A673 (cell line): Measurements from ENCODE around the gene KNDC1. TPM values are rescaled to one million over a fixed set of nuclear protein-coding genes. Genes with fewer than 3 reads are reported as not detected.

Experiments used
- BruUV-seq: library from RNA; stranded (reverse); fragments of 400-500 nt; replicated peaks from 2 replicates; lab custom pipeline; 2021; lab: Mats Ljungman, UMichigan
- CTCF ChIA-PET: fragments of 300-600 bp; sonication (Branson Sonifier 250); formaldehyde crosslinking; loops from one replicate; lab custom pipeline; 2022; ENCODE audit warnings: antibody characterized with exemption; lab: Charles Lee
- POLR2A ChIA-PET: fragments of 300-600 bp; sonication (Branson Sonifier 250); formaldehyde crosslinking; loops from one replicate; lab custom pipeline; 2022; ENCODE audit warnings: antibody characterized with exemption; ENCODE audit not compliant: low non-redundant PET; lab: Charles Lee
- DNase-seq: peaks from one replicate; pipeline ENCODE4 v3.0.0-alpha.2; 2015; ENCODE audit warnings: low spot score
- H3K27ac ChIP-seq: fragments of 200-600 bp; sonication (generic); 2 replicates; pipeline ENCODE4 v1.5.1; 2016; ENCODE audit warnings: mixed run types, low read depth, mild to moderate bottlenecking, mixed read lengths, antibody characterized with exemption, low read length; ENCODE audit not compliant: poor library complexity, severe bottlenecking
- H3K27me3 ChIP-seq: fragments of 200-600 bp; sonication (generic); replicated peaks from 2 replicates; pipeline ENCODE4 v1.6.1; 2017; ENCODE audit warnings: mixed run types, low read depth, mild to moderate bottlenecking, mixed read lengths, antibody characterized with exemption, low read length; ENCODE audit not compliant: insufficient read depth, poor library complexity
- H3K36me3 ChIP-seq: fragments of 200-600 bp; sonication (generic); 2 replicates; pipeline ENCODE4 v1.6.1; 2016; ENCODE audit warnings: mixed run types, mild to moderate bottlenecking, mixed read lengths, antibody characterized with exemption, low read length; ENCODE audit not compliant: insufficient read depth, poor library complexity, severe bottlenecking
- H3K4me1 ChIP-seq: fragments of 200-600 bp; sonication (generic); 2 replicates; pipeline ENCODE4 v1.6.1; 2017; ENCODE audit warnings: mixed run types, mild to moderate bottlenecking, mixed read lengths, antibody characterized with exemption, low read length; ENCODE audit not compliant: insufficient read depth, poor library complexity, severe bottlenecking
- H3K4me3 ChIP-seq: fragments of 200-600 bp; sonication (generic); 2 replicates; pipeline ENCODE4 v1.5.1; 2016; ENCODE audit warnings: low read depth, mixed run types, mild to moderate bottlenecking, mixed read lengths, low read length; ENCODE audit not compliant: poor library complexity, severe bottlenecking
- H3K9me3 ChIP-seq: fragments of 200-600 bp; sonication (generic); 2 replicates; pipeline ENCODE4 v1.6.1; 2016; ENCODE audit warnings: mixed run types, low read depth, mild to moderate bottlenecking, mixed read lengths, antibody characterized with exemption, low read length; ENCODE audit not compliant: poor library complexity, severe bottlenecking
- CTCF ChIP-seq: fragments of 300-800, 200-600 bp; sonication (generic); conservative IDR thresholded peaks from 2 replicates; pipeline ENCODE4 v1.5.1; 2017; ENCODE audit warnings: low read depth, mild to moderate bottlenecking, antibody characterized with exemption, low read length, moderate library complexity, mixed read lengths
- EZH2 ChIP-seq: fragments of 200-600 bp; sonication (generic); IDR thresholded peaks from 2 replicates; pipeline ENCODE4 v1.6.1; 2017; ENCODE audit warnings: borderline replicate concordance, low read depth, mild to moderate bottlenecking, mixed read lengths, antibody characterized with exemption, low read length; ENCODE audit not compliant: poor library complexity, severe bottlenecking
- intact Hi-C: fragments of 100-400 bp; cut with micrococcal nuclease; formaldehyde crosslinking; loops from one replicate; pipeline ENCODE4 v1.10.0; 2022; ENCODE audit not compliant: unreplicated experiment
- total RNA-seq: library from RNA; stranded (reverse); gene quantifications from 2 replicates; pipeline ENCODE4 v1.2.3, GENCODE V29; 2021

The KNDC1 gene
- total RNA-seq, 1 experiment from 2014 or later = not detected

GRCh38 chr10:133190225-133190624 is 30.2 kb downstream of the KNDC1 start:
- BruUV-seq = no TSS peak
- Histone ChIP-seq H3K4me1 (no peaks in the 10 kb centered on the region), H3K36me3 (no peaks in the 10 kb centered on the region), H3K27ac (no peak overlapping the region), H3K4me3 (no peak overlapping the region), H3K27me3 (peaks cover 51% of the 10 kb centered on the region), H3K9me3 (no peaks in the 10 kb centered on the region)
- CTCF ChIA-PET = no interaction called here
- no peak for DNase-seq
- POLR2A ChIA-PET = no interaction called here
- TF ChIP-seq EZH2 (no peak), CTCF (no peak)
- intact Hi-C loops = no loop called here

GRCh38 chr10:133191651-133192050 is 31.6 kb downstream of the KNDC1 start:
- intact Hi-C loops = no loop called here
- H3K27ac ChIP-seq = no peak overlapping the region
- H3K4me3 ChIP-seq = no peak overlapping the region
- H3K9me3 ChIP-seq = no peaks in the 10 kb centered on the region
- peaks cover 45% of the 10 kb centered on the region for H3K27me3 ChIP-seq
- no peak for DNase-seq
- no TSS peak for BruUV-seq
- CTCF ChIA-PET = no interaction called here
- TF ChIP-seq CTCF = no peak
- no peak for TF ChIP-seq EZH2
- POLR2A ChIA-PET = no interaction called here
- H3K4me1 ChIP-seq = no peaks in the 10 kb centered on the region
- no peaks in the 10 kb centered on the region for H3K36me3 ChIP-seq

- no peaks in the 10 kb centered on the region for H3K36me3 ChIP-seq
- no peak overlapping the region for H3K27ac ChIP-seq
- peaks cover 41% of the 10 kb centered on the region for H3K27me3 ChIP-seq
- intact Hi-C loops = no loop called here
- CTCF ChIA-PET = no interaction called here
- TF ChIP-seq EZH2 (no peak), CTCF (no peak)
- no peak for DNase-seq
- POLR2A ChIA-PET = no interaction called here
- BruUV-seq = no TSS peak
- no peak overlapping the region for H3K4me3 ChIP-seq
- no peaks in the 10 kb centered on the region for H3K9me3 ChIP-seq
- H3K4me1 ChIP-seq = no peaks in the 10 kb centered on the region
Observed at GRCh38 chr10:133194151-133194550, 34.1 kb downstream of the KNDC1 start.
